Superior temporal gyrus (tissue), 1 donor: ENCODE measurements around the gene PDSS2.
"Not testable (repeated sequence)": the region's sequence is repeated elsewhere in the genome, so short reads cannot be mapped to it uniquely, and the experiment has no call there.

Experiments used
- DNase-seq: peaks from one replicate; pipeline ENCODE4 v3.0.0-alpha.2; 2016; ENCODE audit errors: extremely low spot score

PDSS2 gene

GRCh38 chr6:107459283-107460082 lies at the start of gene PDSS2:
TSS of gene PDSS2 (minus strand) at chr6:107459564. CDS start at chr6:107459285, 279 bp downstream.
- DNase-seq, result peak; percentile 99

GRCh38 chr6:107506145-107506544 lies 46.8 kb upstream of the PDSS2 start:
- DNase-seq, result no peak

- DNase-seq, result no peak
These were observed 45.1 kb upstream of the PDSS2 start for GRCh38 chr6:107504270-107505026.

- no peak for DNase-seq
These were observed 37.7 kb upstream of the PDSS2 start for GRCh38 chr6:107496892-107497684.

- peak; percentile 60 for DNase-seq
These were observed 36.6 kb upstream of the PDSS2 start for GRCh38 chr6:107495971-107496370.

- peak; percentile 70 for DNase-seq
These were observed 35.9 kb upstream of the PDSS2 start for GRCh38 chr6:107495196-107495643.

GRCh38 chr6:107493158-107494057 lies 34.0 kb upstream of the PDSS2 start:
- DNase-seq, result peak; percentile 82

GRCh38 chr6:107491760-107492660 lies 32.6 kb upstream of the PDSS2 start:
- DNase-seq, result peak; percentile 91

- DNase-seq, result peak; percentile 61
These were observed 31.8 kb upstream of the PDSS2 start for GRCh38 chr6:107491138-107491609.

GRCh38 chr6:107490566-107491137 lies 31.3 kb upstream of the PDSS2 start:
- peak; percentile 46 for DNase-seq

GRCh38 chr6:107489636-107490565 lies 30.5 kb upstream of the PDSS2 start, which contains the start of gene SOBP:
TSS of gene SOBP (plus strand) at chr6:107490117. CDS start at chr6:107490617, 500 bp downstream.
- peak; percentile 68 for DNase-seq

GRCh38 chr6:107488875-107489635 lies 29.7 kb upstream of the PDSS2 start:
- peak; percentile 51 for DNase-seq

- DNase-seq, result peak; percentile 54
These were observed 29.0 kb upstream of the PDSS2 start for GRCh38 chr6:107488174-107488874.

- no peak for DNase-seq
These were observed 25.8 kb upstream of the PDSS2 start for GRCh38 chr6:107485157-107485556.

GRCh38 chr6:107479089-107479690 lies 19.8 kb upstream of the PDSS2 start:
- no peak for DNase-seq

- not testable (repeated sequence) for DNase-seq
These were observed 16.5 kb upstream of the PDSS2 start for GRCh38 chr6:107475826-107476225.
